ENCODE measurements around the gene TSPYL6.

TSPYL6 gene

DNA sequence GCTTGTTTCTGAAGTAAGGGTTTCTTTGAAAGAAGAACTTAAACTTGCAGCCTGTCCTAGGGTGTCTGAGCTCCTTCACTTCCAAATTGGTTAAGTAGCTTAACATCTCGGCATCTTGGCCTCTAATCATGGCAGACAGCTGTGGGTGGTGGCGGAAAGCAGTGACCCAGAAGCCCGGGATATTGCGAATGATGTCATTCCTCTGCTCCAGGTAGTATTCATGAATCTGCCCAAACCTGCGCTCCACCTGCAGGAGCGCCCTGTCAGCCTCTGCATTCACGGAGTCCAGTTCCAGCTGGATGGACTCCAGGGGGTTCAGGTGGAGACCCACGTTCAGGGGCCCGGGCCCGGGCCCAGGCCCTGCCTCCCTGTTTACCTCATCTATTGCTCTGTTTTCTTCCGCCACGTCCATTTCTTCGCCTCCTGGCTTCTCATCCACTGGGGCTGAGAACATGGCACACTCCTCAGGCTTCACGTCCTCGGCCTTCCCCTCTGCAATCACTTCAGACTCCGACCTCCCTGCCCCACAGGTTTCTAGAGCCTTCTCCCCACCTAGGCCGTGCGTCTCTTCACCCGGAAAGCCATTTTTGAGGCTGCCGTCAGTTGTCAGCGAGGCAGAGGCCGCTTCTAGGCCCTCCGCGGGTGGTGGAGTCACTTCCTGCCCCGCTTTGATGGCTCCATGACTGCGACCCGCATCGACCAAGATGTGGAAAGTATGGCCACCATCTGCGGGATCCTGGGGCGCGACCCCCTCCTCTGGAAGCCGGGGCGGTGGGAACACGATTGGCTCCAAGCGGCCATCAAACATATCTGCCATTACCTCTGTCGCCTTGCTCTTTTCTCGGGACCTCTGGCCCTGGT lies 569 bp downstream of the TSPYL6 start:
- no peak for DNase-seq

DNA sequence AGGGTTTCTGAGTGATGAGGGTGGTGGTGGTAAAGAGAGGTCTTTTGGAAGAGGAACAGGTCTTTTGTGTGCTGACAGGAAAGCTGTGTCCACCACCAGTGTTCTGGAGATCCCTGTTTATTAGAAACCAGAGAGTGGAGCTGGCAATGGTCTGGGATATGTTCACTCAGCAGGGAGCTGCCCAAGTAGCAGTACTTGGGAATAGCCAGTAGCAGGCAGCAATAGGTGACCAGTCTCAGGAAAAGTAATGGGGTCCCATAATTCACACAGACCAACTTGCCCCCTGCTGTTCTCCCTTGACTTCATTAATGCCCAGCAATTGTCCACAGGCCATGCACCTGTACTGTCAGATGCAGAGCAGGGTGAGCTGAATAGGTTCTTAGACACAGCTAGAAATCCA lies 1.8 kb downstream of the TSPYL6 start:
- DNase-seq: no peak

DNA sequence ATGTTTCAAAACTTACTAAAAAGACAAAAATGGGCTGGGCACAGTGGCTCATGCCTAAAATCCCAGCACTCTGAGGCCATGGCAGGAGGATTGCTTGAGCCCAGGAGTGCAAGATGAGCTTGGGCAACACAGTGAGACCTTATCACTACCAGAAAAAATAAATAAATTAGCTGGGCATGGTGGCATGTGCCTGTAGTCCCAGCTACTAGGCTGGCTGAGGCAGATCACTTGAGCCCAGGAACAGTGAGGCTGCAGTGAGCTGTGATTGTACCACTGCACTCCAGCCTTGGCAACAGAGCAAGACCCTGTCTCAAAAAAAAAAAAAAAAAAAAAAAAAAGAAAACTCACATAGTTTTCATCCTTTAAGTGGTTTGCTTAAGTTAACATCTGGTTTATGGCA lies 6.4 kb downstream of the TSPYL6 start:
- no peak for DNase-seq

DNA sequence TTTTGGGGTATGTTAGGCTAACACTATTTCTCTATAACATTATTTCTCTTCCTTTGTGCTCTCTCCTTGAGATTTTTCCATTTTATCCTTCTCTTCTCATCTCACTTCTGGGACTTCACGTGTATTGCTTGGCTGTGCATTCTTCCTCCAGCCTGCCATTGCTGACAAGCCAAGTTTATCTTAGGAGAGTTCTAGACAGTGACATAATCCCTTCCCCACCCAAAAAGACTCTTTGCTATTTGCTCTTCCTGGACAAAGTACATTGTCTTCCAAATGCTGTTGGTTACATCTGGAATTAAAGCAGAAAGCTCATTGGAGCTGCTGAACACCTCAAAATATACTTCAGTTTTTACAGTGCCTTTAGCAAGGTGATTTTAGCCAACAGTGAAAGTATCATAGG lies 8.9 kb downstream of the TSPYL6 start:
- DNase-seq: no peak

DNA sequence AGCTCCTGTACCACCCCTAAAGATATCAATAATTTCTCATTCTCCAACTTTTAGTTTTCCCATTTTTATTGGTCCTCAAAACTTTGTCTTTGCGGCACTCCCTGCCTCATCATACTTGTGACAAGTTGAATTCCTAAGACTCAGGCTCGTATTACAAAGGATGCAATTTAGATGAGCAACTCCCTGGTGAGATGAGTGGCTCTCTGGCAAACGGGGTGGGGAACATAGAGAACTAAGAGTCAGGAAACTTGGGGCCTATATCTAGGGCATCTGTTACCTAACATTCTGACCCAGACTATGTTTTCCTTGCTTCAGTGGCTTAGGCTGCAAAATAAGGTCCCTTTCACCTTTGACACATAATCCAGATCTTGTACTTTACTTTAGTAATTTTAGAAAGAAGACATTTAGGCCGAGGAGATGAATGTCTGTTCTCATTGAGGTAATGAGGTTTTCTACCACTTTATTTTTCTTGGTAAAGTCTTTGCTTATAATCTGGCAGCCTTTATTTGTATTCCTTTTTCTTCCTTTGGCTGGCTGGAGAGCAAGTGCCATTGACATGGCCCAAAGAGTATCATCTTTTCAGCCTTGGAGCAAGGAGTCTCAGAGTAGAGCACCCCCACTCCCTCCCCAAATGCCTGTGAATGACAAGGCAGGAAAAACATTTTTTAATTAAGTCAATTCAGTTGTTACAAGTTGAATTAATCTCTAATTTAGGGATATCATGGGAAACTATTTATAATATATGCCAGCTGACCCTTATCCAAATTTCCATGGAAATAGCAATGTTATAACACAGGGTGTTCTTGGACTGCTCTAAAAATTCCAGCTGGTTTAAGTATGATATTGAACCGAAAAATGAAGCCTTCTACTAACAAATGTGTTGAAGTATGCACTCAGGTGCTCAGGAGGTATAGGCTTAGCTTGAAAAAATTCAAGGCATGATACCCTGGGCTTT lies 15.2 kb downstream of the TSPYL6 start:
- no peak for DNase-seq

DNA sequence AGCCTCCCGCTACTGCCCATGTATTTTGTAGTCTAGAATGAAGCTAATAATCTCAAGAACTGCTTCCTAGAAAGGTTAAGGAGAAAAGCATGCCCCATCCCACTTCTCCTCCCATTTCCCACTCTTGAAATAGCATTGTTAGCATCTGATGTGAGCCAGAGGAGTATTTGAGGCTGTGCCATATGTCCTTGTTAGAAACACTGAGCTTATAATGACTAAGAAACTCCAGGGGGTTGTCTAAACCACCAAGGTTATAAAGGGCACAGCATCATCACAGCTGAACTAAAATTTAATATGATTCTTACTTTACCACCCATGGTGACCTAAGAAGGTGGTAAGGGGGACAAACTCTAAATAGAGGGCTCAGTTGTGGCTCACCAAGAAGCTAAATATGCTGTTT lies 16.6 kb downstream of the TSPYL6 start:
- DNase-seq: no peak

DNA sequence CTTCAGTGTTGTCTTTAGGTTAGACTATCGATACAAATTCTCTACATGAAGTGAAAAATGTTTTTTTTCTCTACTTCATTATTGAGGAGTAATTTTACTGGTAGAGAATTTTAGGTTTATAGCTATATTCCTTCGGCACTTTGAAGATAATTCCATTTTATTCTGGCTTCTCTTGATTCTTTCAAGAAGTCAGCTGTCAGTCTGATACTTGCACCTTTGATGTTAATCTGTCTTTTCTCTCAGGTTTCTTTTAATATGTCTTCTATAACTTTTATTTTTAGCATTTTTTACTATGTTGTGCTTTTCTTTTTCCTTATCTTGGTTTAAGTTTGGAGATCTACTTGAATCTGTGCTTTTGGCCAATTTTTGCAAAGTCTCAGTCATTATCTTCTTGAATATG lies 18.6 kb downstream of the TSPYL6 start:
- no peak for DNase-seq

DNA sequence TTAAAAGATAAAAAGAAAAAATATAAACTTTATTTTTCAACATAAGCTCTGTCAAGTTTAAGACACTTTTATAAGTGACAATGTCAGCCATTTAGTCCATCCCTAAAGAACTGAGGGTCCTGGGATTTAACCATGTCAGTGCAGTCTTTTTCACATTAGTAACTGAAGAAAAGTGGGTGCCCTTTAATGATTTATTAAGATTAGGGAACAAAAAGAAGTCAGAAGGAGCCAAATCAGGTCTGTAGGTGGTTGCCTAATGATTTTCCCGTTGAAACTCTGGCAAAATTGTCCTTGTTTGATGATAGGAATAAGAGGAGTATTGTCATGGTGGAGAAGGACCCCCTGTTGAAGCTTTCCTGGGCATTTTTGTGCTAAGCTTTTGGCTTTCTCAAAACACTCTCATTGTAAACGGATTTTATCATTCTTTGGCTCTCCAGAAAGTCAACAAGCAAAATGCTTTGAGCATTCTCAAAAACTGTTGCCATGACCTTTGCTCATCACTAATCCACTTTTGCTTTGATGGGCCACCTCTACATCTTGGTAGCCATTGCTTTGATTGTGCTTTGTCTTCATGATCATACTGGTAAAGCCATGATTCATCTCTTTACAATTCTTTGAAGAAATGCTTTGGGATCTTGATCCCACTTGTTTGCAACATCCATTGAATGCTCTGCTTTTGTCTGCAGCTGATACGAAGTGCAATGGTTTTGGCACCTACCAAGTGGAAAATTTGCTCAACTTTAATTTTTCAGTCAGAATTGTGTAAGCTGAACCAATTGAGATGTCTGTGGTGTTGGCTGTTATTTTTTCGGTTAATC lies 22.0 kb downstream of the TSPYL6 start:
- no peak for DNase-seq

DNA sequence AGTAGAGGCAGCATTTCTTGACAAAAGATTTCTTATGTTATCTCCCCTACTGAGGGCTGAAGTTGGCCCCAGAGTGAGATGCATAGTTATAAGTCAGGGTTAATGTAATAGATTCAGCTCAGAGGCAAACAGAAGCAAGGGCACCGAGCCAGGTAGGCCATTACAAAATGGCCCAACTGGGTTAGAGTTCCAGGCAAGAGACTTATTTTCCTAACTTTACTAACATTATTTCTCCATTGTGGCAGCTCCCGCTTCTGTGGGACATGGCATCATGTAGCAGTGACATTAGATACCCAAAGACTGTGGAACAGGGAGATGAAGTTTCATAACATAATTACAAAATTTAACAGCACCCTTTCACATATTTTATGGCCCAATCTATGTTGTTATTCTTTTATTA lies 27.1 kb downstream of the TSPYL6 start:
- DNase-seq: no peak

DNA sequence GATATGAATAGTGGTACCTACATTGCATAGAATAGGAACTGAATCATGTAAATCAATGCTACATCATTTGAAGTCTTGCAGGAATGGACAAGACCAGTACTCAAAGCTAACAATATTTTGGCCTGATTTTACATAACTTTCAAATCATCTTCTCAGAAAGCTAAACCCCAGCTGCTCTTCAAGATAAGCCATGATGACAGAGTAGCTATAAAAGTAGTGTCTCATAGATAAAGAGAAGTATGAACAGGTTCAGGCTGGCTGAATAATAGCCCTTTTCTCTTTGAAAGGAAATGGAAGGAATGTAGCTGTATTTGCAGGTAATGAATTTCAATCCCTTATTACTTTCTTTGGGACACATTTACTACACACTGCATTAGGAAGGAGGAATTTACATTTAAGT lies 28.2 kb downstream of the TSPYL6 start:
- DNase-seq: no peak

DNA sequence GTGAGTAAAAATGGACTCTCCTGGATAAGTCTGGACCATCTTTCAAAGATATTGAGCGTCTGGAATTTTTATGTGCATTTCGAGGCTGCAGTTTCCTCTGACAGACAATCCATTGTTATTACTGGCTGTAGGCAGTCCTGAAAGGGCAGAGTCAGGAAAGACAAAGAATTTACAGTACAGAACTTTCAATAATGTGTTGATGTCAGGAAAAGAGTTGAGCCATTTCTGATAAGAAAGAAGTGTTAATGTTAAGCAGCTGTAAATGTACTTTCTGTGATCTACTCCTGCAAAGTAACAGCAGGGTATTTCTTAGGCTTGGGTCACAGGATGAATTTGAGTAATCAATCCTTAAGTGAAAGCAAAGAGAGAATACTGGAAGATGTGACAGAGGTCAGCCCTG lies 29.8 kb downstream of the TSPYL6 start:
- no peak for DNase-seq

DNA sequence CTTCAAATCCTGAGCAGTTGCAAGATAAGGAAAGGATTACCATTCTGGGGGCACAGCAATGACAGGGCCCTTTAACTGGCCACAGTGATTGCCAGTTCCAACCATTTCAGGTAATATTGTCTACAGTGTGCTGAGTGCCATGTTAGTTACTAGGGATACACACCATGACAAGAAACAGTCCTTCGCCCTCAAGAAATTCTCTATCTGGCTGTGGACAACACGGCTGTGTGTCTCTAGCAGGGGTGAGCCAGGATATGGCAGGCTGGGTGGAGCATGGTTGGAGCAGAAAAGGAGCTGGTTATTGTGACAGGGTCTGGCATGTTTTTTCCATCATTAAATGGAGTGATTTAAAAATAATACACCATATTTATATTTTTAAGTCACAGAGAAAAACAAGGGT lies 31.0 kb downstream of the TSPYL6 start:
- DNase-seq: no peak

DNA sequence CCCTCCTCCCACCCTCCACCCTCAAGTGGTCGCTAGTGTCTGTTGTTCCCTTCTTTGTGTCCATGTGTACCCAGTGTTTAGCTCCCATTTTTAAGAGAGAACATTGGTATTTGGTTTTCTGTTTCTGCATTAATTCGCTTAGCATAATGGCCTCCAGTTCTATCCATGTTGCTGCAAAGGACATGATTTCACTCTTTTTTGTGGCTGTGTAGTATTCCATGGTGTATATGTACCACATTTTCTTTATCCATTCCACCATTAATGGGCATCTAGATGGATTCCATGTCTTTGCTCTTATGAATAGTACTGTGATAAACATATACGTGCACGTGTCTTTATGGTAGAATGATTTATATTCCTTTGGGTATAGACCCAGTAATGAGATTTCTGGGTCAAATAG lies 42.9 kb downstream of the TSPYL6 start:
- no peak for DNase-seq

DNA sequence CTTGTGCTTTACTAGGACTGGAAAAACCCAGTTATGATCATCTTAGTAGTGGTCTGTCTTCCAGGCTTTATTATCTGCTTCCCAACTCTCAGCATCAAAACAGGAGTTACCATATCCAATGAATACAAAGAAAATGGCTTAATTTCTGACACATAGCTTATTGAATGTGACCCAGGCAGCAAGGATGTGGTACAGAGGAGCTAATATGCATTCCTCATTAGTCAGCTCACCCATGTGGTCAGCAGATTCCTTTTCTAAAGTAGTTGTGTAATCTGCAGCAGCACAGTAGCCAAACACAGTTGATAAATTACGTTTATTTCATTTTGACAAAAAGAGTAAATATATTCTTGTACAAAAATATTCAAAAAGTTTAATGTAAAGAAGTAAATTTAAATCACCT lies 43.6 kb downstream of the TSPYL6 start:
- DNase-seq: no peak

DNA sequence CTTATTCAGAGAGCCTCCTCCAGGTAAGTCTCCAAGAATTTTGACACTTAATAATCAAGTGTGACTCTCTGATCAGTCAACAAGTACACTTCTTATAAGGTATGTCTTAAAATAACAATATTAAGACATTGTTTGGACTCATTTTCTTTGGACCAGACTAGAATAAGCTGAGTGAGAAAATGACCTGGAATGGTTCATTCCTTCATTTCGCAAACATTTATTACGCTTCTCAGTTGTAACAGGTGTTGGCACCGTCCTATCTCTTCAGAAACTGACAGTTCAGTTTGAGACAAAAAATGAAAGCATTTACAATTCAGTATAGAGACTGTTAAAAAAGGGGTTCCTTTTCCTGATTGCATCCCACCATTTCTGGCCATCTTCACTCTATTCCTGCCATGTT lies 46.6 kb downstream of the TSPYL6 start:
- DNase-seq: no peak

DNA sequence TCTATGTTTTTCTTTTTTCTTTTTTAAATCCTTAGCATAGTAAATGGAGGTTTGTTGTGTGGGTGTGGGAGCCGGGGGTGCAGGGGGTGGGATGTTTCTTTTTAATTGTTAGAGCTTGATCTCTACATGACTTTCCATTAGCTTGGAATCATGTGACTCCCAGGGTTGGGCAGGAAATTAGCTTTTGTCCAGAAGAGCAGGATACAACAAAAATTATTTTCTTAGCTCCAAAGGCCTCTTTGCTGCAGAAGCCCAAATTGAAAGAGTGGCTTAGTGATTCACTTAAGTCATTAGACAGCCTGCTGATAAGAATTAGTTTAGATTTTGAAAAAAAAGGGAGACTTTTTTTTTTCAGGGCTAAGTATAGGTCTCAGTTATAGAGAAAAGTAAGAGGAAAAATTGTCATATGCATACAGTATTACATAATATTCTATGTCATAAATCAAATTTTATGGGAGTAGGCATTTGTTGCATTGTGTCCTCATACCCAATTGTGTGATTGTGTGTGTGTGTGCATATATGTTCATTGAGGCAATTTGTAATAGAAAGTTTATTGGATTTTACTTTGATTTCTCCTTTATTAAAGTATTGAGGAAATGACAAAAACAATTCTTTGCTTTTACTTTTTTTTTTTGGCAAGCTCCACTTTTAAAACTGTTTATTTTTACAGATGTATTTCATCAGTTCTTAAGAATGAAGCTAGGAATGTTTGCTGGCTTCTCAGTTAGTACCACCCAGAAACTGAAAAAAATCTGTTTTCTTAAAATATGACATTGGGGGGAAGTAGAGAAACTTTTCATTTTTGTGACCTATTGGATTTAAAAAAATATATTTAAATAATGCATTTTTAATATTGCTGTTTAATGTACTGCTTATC lies 47.4 kb downstream of the TSPYL6 start:
- no peak for DNase-seq

DNA sequence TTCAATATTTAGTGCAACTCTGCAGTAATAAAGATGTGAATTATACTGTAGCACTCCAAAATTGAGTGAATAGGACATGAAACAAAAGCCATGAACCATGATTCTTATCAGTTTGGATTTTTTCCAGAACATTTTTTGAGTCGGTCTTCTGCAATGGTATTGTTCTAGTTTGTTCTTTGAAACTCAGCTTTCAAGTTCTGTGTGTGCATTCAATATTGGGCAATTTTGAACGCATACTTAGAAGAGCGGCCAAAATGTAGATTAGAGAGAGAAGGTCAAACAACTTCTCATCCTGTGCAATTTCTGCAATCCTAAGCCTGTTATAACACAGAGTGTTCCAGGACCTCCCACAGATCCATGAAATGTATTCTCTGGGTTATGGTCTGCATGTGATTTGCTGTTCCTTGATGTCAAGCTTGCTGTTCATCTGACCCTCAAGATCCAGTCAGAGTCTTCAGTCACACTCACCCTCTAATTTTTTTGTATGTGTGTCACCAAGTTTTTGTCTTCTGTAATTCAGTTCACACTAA lies 48.3 kb downstream of the TSPYL6 start:
- DNase-seq: no peak

DNA sequence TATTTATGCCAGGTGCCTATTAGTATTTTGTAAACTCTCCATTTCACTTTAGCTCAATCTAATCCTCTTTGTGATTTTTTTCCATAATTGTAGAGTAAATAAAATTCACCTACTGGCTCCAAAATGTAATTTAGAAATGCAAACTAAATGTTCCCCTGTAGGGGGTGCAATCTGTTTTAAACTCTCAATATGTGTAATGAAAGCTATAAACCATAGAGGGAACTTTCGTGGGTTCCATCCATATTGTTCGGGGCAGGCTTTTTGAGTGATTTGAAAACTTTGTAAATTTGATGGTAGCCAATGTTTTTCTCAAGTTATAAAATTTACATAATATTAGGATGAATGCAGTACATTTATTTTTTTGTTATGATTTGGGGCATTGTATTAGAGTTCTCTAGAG lies 49.4 kb downstream of the TSPYL6 start:
- no peak for DNase-seq

DNA sequence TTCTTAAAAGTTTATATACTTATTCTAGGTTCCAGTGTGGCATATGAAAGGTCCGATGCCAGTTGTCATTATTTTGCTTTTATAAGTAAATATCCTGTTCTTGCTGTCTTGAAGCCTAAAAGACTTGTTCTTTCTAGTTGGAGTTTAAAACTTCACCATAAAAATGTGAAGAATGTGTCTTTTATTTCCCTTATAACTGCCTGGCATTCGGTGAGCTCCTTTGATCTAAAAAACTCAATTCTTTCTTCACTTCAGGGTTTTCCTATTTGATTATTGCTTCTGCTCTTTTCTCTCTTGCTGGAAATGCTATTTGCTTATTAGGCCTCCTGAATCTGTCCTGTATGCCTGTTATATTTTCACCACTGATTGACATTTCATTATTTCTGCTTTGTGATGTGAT lies 51.6 kb downstream of the TSPYL6 start:
- DNase-seq: no peak

All from central memory CD4-positive, alpha-beta T cell (primary cell).